MM.1S (cell line): ENCODE results near the gene ZNF436.
A peak's percentile ranks its signal among the peaks of the same experiment; 100 is the strongest.

ENCODE experiments used
- DNase-seq: peaks from one replicate; pipeline ENCODE4 v3.0.0-alpha.2; 2015
- H2AFZ ChIP-seq: fragments of 300-600 bp; sonication (generic); 2 replicates; pipeline ENCODE4 v1.6.0; 2016; ENCODE audit warnings: antibody characterized with exemption, low read length
- H3F3A ChIP-seq: fragments of 300-600 bp; sonication (generic); 2 replicates; pipeline ENCODE4 v1.6.1; 2016; ENCODE audit warnings: mild to moderate bottlenecking, antibody characterized with exemption, low read length, moderate library complexity, mixed read lengths; ENCODE audit not compliant: insufficient read depth
- H3K27ac ChIP-seq: fragments of 300-600 bp; sonication (generic); 2 replicates; pipeline ENCODE4 v1.5.1; 2016; ENCODE audit warnings: mild to moderate bottlenecking, low read length
- H3K27me3 ChIP-seq: fragments of 300-600 bp; sonication (generic); replicated peaks from 2 replicates; pipeline ENCODE4 v1.6.0; 2016; ENCODE audit warnings: low read length; ENCODE audit not compliant: insufficient read depth
- H3K36me3 ChIP-seq: fragments of 300-600 bp; sonication (generic); replicated peaks from 2 replicates; pipeline ENCODE4 v1.6.1; 2016; ENCODE audit warnings: mild to moderate bottlenecking, low read length, mixed read lengths; ENCODE audit not compliant: insufficient read depth
- H3K4me1 ChIP-seq: fragments of 300-600 bp; sonication (generic); 2 replicates; pipeline ENCODE4 v1.6.1; 2016; ENCODE audit warnings: low read length, mixed read lengths
- H3K4me2 ChIP-seq: fragments of 300-600 bp; sonication (generic); 2 replicates; pipeline ENCODE4 v1.6.0; 2016; ENCODE audit warnings: low read depth, low read length
- H3K4me3 ChIP-seq: fragments of 300-600 bp; sonication (generic); 2 replicates; pipeline ENCODE4 v1.5.1; 2016; ENCODE audit warnings: low read length, mixed read lengths
- H3K79me2 ChIP-seq: fragments of 300-600 bp; sonication (generic); 2 replicates; pipeline ENCODE4 v1.6.1; 2016; ENCODE audit warnings: mixed run types, low read length, mixed read lengths
- H3K9ac ChIP-seq: fragments of 300-600 bp; sonication (generic); 2 replicates; pipeline ENCODE4 v1.6.1; 2016; ENCODE audit warnings: low read length, mixed read lengths
- H3K9me2 ChIP-seq: fragments of 300-600 bp; sonication (generic); replicated peaks from 2 replicates; pipeline ENCODE4 v1.6.1; 2016; ENCODE audit warnings: mild to moderate bottlenecking, low read length, mixed read lengths; ENCODE audit not compliant: insufficient read depth
- H3K9me3 ChIP-seq: fragments of 300-600 bp; sonication (generic); replicated peaks from 2 replicates; pipeline ENCODE4 v1.6.1; 2016; ENCODE audit warnings: mild to moderate bottlenecking, low read length, mixed read lengths; ENCODE audit not compliant: insufficient read depth
- H4K20me1 ChIP-seq: fragments of 300-600 bp; sonication (generic); 2 replicates; pipeline ENCODE4 v1.6.1; 2016; ENCODE audit warnings: mild to moderate bottlenecking, low read length, moderate library complexity, mixed read lengths; ENCODE audit not compliant: insufficient read depth
- CTCF ChIP-seq: fragments of 300-600 bp; sonication (generic); IDR thresholded peaks from 2 replicates; pipeline ENCODE4 v1.5.1; 2016; ENCODE audit warnings: antibody characterized with exemption, low read length, mixed read lengths
- EZH2 ChIP-seq: fragments of 300-600 bp; sonication (generic); optimal IDR thresholded peaks from 2 replicates; pipeline ENCODE3; 2017; ENCODE audit warnings: low read depth, mild to moderate bottlenecking, antibody characterized with exemption, low read length, mixed read lengths
- EZH2phosphoT487 ChIP-seq: fragments of 300-600 bp; sonication (generic); IDR thresholded peaks from 2 replicates; pipeline ENCODE4 v1.6.1; 2018; ENCODE audit warnings: antibody characterized with exemption, low read length

Gene ZNF436

GRCh38 chr1:23368562-23369334 lies 888 bp downstream of the ZNF436 start:
- H3K9me2 ChIP-seq = no peaks in the 10 kb centered on the region
- no peak for TF ChIP-seq EZH2
- peak; percentile 15 for TF ChIP-seq CTCF
- H3K36me3 ChIP-seq = no peaks in the 10 kb centered on the region; the same call in 1 of the 2 replicates
- DNase-seq = peak; percentile 92
- H3K9ac ChIP-seq = peak overlapping the region; percentile 79
- peak overlapping the region; percentile 62; the same call in 1 of the 2 replicates for H3K27ac ChIP-seq
- 0 out of 2 replicates have a peak, but pooled peaks cover 5% of the 10 kb centered on the region for H3K79me2 ChIP-seq
- peak overlapping the region; percentile 94 for H3K4me2 ChIP-seq
- no peaks in the 10 kb centered on the region for H4K20me1 ChIP-seq
- H3K27me3 ChIP-seq = no peaks in the 10 kb centered on the region
- no peaks in the 10 kb centered on the region for H3F3A ChIP-seq
- H3K4me1 ChIP-seq = no peaks in the 10 kb centered on the region
- peak overlapping the region; percentile 97 for H3K4me3 ChIP-seq
- no peaks in the 10 kb centered on the region for H3K9me3 ChIP-seq
- peak overlapping the region; percentile 100 for H2AFZ ChIP-seq

GRCh38 chr1:23367791-23368561 lies 1.7 kb downstream of the ZNF436 start:
- Histone ChIP-seq H3K27me3 (no peaks in the 10 kb centered on the region), H3K9me2 (no peaks in the 10 kb centered on the region), H3K79me2 (0 out of 2 replicates have a peak, but pooled peaks cover 5% of the 10 kb centered on the region), H2AFZ (peak overlapping the region; percentile 100), H3K4me2 (peak overlapping the region; percentile 94), H3K4me3 (peak overlapping the region; percentile 97), H3K9me3 (no peaks in the 10 kb centered on the region), H3K36me3 (peaks cover under 1% of the 10 kb centered on the region; the same call in 1 of the 2 replicates), H3K4me1 (no peaks in the 10 kb centered on the region), H3F3A (no peaks in the 10 kb centered on the region), H3K9ac (peak overlapping the region; percentile 79), H3K27ac (peak overlapping the region; percentile 62; the same call in 1 of the 2 replicates), H4K20me1 (no peaks in the 10 kb centered on the region)
- DNase-seq = peak; percentile 99
- TF ChIP-seq EZH2phosphoT487 = no peak
- no peak for TF ChIP-seq EZH2
- no peak for TF ChIP-seq CTCF

- H3K4me3 ChIP-seq = peak overlapping the region; percentile 97
- H3K9me2 ChIP-seq = no peaks in the 10 kb centered on the region
- H4K20me1 ChIP-seq = no peaks in the 10 kb centered on the region
- H2AFZ ChIP-seq = peak overlapping the region; percentile 100
- H3K4me1 ChIP-seq = no peaks in the 10 kb centered on the region
- no peak overlapping the region for H3K27ac ChIP-seq
- H3K27me3 ChIP-seq = no peaks in the 10 kb centered on the region
- peak overlapping the region; percentile 94 for H3K4me2 ChIP-seq
- no peaks in the 10 kb centered on the region for H3K9me3 ChIP-seq
- H3F3A ChIP-seq = no peaks in the 10 kb centered on the region
- peaks cover 6% of the 10 kb centered on the region; the same call in 1 of the 2 replicates for H3K36me3 ChIP-seq
- no peak for DNase-seq
- TF ChIP-seq EZH2 = no peak
- TF ChIP-seq CTCF = no peak
- TF ChIP-seq EZH2phosphoT487 = no peak
- H3K79me2 ChIP-seq = 0 out of 2 replicates have a peak, but pooled peaks cover 5% of the 10 kb centered on the region
- H3K9ac ChIP-seq = no peak overlapping the region
Measured at GRCh38 chr1:23367451-23367790, 2.2 kb downstream of the ZNF436 start.
